NCI-H1417 treated with DMSO at 0.1 percent for 48 hours (cell line): ENCODE measurements around the gene HTD2.
"Not testable (repeated sequence)": the region's sequence is repeated elsewhere in the genome, so short reads cannot be mapped to it uniquely, and the experiment has no call there.

ENCODE experiments used
- DNase-seq: peaks from one replicate; lab custom pipeline; 2025; lab: John Stamatoyannopoulos, UW

The HTD2 gene

GRCh38 chr3:58332575-58333188 is 26.4 kb downstream of the HTD2 start, which contains the start of gene PXK:
Gene PXK, plus strand, starts transcription at chr3:58332892. Its CDS starts 97 bp downstream, at chr3:58332989.
- no peak for DNase-seq

DNA sequence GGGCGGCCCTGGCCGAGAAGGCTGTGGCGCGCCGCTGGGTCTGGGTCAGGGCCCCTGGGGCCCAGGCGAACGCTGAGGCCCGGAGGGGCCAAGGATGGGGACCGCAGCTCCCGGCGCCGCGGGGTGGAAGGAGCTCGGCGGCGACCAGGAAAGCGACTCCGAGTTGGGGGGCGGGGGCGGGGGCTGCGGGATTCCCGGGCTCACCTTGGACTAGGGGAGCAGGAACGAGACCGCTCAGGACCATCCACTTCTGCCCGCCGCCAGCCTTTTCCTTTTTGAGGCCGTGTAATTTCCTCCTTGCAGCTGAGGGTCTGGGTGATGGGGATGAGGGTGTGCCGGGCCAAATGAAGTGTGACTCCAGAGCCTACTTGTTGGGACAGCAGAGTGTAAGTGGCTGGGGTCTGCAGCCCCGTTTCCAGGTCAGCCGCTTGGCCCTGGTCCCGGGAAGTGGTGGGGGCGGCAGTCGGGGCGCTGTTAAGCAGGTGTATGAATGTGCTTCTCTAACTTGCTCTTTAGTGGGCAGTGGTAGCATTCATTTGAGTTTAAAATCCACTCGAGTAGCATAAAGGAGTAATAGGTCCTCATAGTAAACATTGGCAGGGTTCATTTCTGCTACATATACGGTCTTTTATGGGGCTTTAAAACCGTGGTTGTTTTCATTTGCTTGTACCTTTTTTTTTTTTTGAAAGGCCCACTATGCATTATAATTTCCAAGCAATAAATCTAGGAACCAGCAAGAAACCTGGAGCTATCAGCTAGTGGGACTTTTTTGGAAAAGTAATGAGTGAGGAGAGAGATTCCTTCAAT is 27.1 kb downstream of the HTD2 start:
- DNase-seq = no peak

DNA sequence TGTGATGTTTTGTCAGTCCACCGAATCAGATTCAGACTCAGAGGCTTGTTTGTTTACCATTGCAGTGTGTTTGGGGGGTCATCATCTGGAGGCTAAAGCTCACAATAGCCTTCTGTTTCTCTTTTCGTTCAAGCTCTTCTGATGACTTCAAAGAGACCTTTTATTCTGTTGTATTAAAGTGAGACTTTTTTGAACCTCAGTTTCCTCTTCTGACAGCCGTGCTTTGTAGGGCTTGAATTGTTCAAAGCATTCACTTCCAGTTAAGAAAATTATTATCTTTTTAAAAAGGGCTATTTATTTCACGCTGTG is 27.6 kb downstream of the HTD2 start:
- no peak for DNase-seq

GRCh38 chr3:58334506-58334884 is 28.2 kb downstream of the HTD2 start:
- DNase-seq = no peak

DNA sequence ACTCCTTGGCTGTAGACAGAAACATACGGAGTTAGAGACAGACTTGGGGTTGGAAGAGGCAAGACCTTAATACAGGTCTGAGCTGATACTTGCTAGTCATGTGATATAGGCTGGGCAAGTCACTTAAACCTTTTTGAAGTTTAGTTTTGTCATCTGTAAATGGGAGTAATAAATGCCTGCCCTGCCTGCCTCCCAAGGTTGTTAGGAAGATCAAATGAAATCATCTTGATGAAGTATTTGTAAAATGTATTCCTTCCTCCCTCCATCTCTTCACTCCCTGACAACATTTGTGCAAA is 29.3 kb downstream of the HTD2 start:
- DNase-seq = no peak

- DNase-seq = no peak
Measured at GRCh38 chr3:58336135-58336882, 30.0 kb downstream of the HTD2 start.

GRCh38 chr3:58337190-58337589 is 30.9 kb downstream of the HTD2 start:
- no peak for DNase-seq

GRCh38 chr3:58339146-58339545 is 32.8 kb downstream of the HTD2 start:
- not testable (repeated sequence) for DNase-seq

DNA sequence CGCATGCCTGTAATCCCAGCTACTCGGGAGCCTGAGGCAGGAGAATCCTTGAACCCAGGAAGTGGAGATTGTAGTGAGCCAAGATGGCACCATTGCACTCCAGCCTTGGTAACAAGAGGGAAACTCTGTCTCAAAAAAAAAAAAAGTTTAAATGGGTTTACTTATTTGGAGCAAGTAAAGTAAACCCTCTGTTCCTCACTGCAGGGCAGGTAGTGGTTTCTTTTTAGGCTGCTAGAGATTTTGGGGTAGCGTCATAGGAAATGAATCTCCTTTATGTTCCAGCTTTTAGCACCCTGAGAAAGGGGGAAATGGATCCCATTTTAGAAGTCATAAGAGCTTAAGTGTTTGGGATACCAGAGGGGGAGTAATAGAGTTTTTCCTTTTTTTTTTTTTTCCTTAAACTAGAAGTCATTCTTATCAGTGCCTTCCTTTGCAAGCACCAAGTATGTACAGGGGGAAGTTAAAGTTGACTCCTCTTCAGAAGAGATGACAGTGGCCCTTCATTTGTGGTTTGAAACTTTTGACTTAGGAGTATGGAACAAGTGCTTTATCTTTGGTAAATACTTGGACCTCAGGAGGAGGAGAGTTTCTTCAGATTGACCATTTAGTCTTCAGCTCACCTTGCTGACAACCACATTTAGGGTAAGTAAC is 34.4 kb downstream of the HTD2 start:
- no peak for DNase-seq

GRCh38 chr3:58341376-58341775 is 35.1 kb downstream of the HTD2 start:
- no peak for DNase-seq

- DNase-seq = no peak
Measured at GRCh38 chr3:58342676-58343075, 36.4 kb downstream of the HTD2 start.

DNA sequence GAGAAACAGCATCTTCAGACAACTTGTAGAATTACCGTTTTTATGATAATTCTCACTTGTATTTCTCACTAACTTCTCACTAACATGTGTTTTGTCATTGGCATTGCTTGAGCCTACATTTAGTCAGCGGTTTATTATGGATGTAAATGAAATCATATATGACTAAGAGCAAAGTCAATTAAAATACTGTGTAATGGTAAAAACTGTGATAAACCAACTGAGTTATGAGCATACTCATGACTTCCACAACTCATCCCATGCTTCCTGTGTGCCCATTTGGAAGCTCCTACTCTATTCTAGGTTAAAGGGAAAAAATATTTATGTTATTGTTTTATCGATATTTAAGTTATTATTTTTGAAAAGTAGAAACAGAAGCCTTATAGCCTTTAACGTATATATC is 39.1 kb downstream of the HTD2 start:
- no peak for DNase-seq

GRCh38 chr3:58346368-58346767 is 40.0 kb downstream of the HTD2 start:
- DNase-seq = no peak

- no peak for DNase-seq
Measured at GRCh38 chr3:58347984-58348383, 41.7 kb downstream of the HTD2 start.

- no peak for DNase-seq
Measured at GRCh38 chr3:58349792-58350626, 43.7 kb downstream of the HTD2 start.

DNA sequence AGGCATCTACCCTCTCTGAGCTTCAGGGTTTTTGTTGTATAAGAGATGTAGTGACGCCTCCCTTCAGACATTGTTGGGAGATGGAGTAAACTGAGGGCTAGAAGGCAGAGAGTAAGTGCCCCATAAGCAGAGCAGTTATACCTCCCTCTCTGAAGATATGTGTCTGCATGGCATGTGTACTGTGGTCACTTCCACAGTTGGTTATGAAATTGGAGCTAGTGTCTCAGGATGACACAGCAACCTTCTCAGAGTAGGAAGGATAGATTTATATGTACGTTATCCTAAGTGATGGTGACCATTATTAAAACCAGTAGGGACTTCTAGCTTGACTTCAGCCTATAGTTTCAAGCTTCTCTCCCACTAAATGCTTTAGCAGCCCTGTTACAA is 44.3 kb downstream of the HTD2 start:
- no peak for DNase-seq

GRCh38 chr3:58351920-58352319 is 45.6 kb downstream of the HTD2 start:
- DNase-seq = no peak

DNA sequence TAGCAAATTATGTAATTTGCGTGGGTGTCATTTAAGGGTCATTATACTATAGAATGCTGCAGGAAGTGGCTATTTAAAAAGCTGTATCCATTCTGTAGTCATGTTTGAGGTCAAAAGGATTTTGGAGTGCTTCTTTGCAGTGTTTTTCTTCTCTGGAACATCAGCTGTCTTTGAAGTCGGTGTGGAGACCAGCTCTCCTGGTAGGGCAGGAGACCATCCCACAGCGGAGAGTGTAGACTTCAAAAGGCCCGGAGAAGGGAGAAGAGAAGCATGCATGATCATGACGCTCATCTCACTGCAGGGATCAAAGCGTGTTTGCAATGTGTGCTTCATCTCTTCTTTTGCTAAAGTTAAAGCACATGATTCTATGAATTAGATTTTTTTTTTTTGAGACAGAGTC is 46.3 kb downstream of the HTD2 start:
- no peak for DNase-seq

- DNase-seq = no peak
Measured at GRCh38 chr3:58353722-58354553, 47.6 kb downstream of the HTD2 start.

GRCh38 chr3:58355179-58355578 is 48.9 kb downstream of the HTD2 start:
- no peak for DNase-seq

- no peak for DNase-seq
Measured at GRCh38 chr3:58356054-58356453, 49.7 kb downstream of the HTD2 start.
